Measurements from ENCODE around the gene PSMB3. TPM values are rescaled to one million over a fixed set of nuclear protein-coding genes. Genes with fewer than 3 reads are reported as not detected.
A peak's percentile ranks its signal among the peaks of the same experiment; 100 is the strongest.

Gene PSMB3
- total and polyA plus RNA-seq, 2 donors (not counting 1 experiment from before 2014, with no cell fraction given): 210 to 299 TPM

DNA sequence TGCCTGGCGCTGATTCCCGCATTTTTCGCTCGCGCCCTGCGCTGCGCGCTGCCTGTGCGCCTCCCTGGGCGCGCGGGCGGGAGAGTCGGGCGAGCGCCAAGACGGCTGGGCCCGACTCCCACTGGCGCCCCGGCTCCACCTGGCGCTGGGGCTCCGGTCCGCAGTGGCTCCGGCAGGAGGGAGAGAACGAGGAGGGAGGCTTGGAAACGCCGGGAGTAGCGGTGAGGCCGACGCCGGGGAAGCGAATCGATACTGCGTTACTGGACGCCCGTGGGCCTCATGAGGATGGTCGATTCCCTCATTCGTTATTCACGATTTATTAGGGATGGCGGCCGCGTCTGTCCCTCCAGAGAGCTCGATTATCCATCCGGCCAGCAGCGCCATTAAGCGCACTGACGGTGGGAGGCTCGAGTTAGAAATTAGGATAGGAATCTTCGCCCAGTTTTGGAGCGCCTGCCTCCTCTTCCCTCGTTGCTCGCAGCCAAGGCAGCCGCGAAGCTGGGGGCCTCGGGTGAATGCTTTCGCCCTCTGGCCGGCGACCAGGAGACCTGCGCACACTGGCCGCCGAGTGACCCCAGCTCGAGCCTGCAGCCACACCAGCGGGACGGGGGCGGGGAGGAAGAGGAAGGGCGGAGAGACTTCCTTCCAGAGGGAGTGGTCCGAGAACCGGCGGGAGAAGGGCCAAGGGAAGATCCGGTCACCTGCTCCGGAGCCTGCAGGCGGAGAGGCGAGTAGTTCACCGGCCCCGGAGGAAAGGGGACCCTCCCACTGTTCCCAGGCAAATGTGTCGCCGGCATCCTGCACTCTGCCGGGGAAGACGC is 3.1 kb upstream of the PSMB3 start:
- Histone ChIP-seq H4K20me1 (ENCODE audit: control insufficient read depth, extremely low read depth, insufficient read depth, low read length) (no peaks in the 10 kb centered on the region), H3K27me3 (ENCODE audit: control insufficient read depth, insufficient read depth, low read length) (no peaks in the 10 kb centered on the region), H3K9ac (ENCODE audit: insufficient read depth, low read length) (peak overlapping the region; percentile 64), H3K36me3 (ENCODE audit: control insufficient read depth, insufficient read depth, low read length) (peaks cover 2% of the 10 kb centered on the region), H3K9me3 (ENCODE audit: control insufficient read depth, insufficient read depth, low read depth, low read length) (no peaks in the 10 kb centered on the region), H3K79me2 (ENCODE audit: control insufficient read depth, insufficient read depth, low read length) (peaks cover 47% of the 10 kb centered on the region), H3K4me1 (ENCODE audit: control insufficient read depth, extremely low read depth, insufficient read depth, low read length) (peaks cover 9% of the 10 kb centered on the region), H3K27ac (ENCODE audit: insufficient read depth, low read length) (peak overlapping the region; percentile 57), H2AFZ (ENCODE audit: low read length) (peak overlapping the region; percentile 52), H3K4me3 (replicated peaks in 1 of 4; ENCODE audit: control extremely low read depth in 1 of 4, insufficient read depth in 1 of 4, low read depth in 3 of 4, low read length in 4 of 4) (peak overlapping the region; percentile 49 to 81 (median 65)), H3K4me2 (ENCODE audit: extremely low read depth, insufficient read depth, low read length) (peak overlapping the region; percentile 79)
- peak; percentile 67 to 74 for DNase-seq (ENCODE audit: low read depth in 2 of 2)
- TF ChIP-seq, protein P1, sequence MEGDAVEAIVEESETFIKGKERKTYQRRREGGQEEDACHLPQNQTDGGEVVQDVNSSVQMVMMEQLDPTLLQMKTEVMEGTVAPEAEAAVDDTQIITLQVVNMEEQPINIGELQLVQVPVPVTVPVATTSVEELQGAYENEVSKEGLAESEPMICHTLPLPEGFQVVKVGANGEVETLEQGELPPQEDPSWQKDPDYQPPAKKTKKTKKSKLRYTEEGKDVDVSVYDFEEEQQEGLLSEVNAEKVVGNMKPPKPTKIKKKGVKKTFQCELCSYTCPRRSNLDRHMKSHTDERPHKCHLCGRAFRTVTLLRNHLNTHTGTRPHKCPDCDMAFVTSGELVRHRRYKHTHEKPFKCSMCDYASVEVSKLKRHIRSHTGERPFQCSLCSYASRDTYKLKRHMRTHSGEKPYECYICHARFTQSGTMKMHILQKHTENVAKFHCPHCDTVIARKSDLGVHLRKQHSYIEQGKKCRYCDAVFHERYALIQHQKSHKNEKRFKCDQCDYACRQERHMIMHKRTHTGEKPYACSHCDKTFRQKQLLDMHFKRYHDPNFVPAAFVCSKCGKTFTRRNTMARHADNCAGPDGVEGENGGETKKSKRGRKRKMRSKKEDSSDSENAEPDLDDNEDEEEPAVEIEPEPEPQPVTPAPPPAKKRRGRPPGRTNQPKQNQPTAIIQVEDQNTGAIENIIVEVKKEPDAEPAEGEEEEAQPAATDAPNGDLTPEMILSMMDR (conservative IDR thresholded peaks at IDR 0.05 in 1 of 2, IDR thresholded peaks at IDR 0.05 in 1 of 2; ENCODE audit: low read depth in 1 of 2, low read length in 2 of 2): no peak
- TF ChIP-seq EZH2 (IDR thresholded peaks at IDR 0.05; ENCODE audit: low read length, missing control alignments): no peak

DNA sequence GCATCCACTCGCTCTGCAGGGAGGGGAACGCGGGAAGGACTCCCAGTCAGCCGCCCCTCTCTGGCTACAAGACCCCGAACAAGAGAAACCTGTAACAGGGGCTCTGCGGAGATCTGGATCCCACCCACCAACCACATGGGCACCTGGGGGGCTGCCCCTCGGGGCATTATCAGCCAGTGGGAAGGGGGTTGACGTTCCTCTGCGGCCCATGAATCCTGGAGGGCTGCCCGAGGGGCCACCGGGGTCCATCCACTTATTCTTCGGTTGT is 2.6 kb upstream of the PSMB3 start:
- Histone ChIP-seq H3K79me2 (ENCODE audit: control insufficient read depth, insufficient read depth, low read length) (peaks cover 46% of the 10 kb centered on the region), H3K4me1 (ENCODE audit: control insufficient read depth, extremely low read depth, insufficient read depth, low read length) (peaks cover 9% of the 10 kb centered on the region), H3K4me3 (replicated peaks in 1 of 4; ENCODE audit: control extremely low read depth in 1 of 4, insufficient read depth in 1 of 4, low read depth in 3 of 4, low read length in 4 of 4) (peak overlapping the region; percentile 39 to 81 (median 65)), H3K4me2 (ENCODE audit: extremely low read depth, insufficient read depth, low read length) (peak overlapping the region; percentile 79), H3K27me3 (ENCODE audit: control insufficient read depth, insufficient read depth, low read length) (no peaks in the 10 kb centered on the region), H3K36me3 (ENCODE audit: control insufficient read depth, insufficient read depth, low read length) (peaks cover 1% of the 10 kb centered on the region), H3K27ac (ENCODE audit: insufficient read depth, low read length) (no peak overlapping the region), H3K9ac (ENCODE audit: insufficient read depth, low read length) (no peak overlapping the region), H3K9me3 (ENCODE audit: control insufficient read depth, insufficient read depth, low read depth, low read length) (no peaks in the 10 kb centered on the region), H2AFZ (ENCODE audit: low read length) (no peak overlapping the region), H4K20me1 (ENCODE audit: control insufficient read depth, extremely low read depth, insufficient read depth, low read length) (no peaks in the 10 kb centered on the region)
- no peak for TF ChIP-seq EZH2 (IDR thresholded peaks at IDR 0.05; ENCODE audit: low read length, missing control alignments)
- no peak for DNase-seq (ENCODE audit: low read depth in 2 of 2)

DNA sequence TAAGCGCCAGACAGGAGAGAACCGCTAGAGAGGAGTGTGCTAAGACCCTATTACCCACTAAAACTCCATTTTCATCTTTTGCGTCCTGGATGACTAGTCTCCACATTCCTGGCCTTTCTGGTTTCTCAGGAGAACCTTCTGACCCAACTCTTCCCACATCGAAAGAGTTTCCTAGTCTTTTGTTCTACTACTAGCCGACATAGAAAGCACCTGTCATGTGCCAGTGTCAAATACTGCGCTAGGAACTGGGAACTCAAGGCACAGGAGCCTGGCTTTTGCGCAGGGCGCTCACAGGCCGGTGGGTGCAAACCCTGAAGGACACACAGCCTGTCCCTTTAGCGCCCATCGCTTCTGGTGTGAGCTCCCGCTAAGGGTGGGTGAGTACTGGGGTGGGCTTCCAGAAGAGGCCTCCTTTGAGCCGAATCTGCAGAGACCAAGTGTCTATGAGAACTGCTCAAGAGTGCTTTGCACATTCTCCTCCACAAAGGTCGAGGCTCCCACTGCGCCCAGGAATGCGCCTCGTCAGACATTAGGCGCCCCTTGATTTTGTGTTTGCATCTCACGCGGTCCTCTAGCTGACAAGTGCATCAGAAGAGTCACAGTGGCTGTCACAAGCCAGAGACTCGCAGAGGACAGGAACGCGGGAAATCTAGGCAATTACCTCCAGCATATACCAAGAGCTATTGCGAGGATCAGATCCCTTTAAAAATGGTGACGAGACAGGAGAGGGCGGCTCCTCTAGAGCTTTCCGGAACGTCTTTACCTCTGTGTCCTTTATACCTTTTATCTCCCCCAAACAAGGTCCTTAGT is 2.0 kb upstream of the PSMB3 start:
- Histone ChIP-seq H3K9ac (ENCODE audit: insufficient read depth, low read length) (no peak overlapping the region), H4K20me1 (ENCODE audit: control insufficient read depth, extremely low read depth, insufficient read depth, low read length) (no peaks in the 10 kb centered on the region), H3K27me3 (ENCODE audit: control insufficient read depth, insufficient read depth, low read length) (no peaks in the 10 kb centered on the region), H2AFZ (ENCODE audit: low read length) (no peak overlapping the region), H3K4me1 (ENCODE audit: control insufficient read depth, extremely low read depth, insufficient read depth, low read length) (peaks cover 9% of the 10 kb centered on the region), H3K9me3 (ENCODE audit: control insufficient read depth, insufficient read depth, low read depth, low read length) (no peaks in the 10 kb centered on the region), H3K27ac (ENCODE audit: insufficient read depth, low read length) (no peak overlapping the region), H3K4me3 (replicated peaks in 1 of 4; ENCODE audit: control extremely low read depth in 1 of 4, insufficient read depth in 1 of 4, low read depth in 3 of 4, low read length in 4 of 4) (peak overlapping the region in 3 of 4 experiments; percentile 59 to 81 (median 71)), H3K36me3 (ENCODE audit: control insufficient read depth, insufficient read depth, low read length) (peaks cover 1% of the 10 kb centered on the region), H3K4me2 (ENCODE audit: extremely low read depth, insufficient read depth, low read length) (peak overlapping the region; percentile 79), H3K79me2 (ENCODE audit: control insufficient read depth, insufficient read depth, low read length) (peaks cover 45% of the 10 kb centered on the region)
- DNase-seq (ENCODE audit: low read depth in 2 of 2): no peak
- TF ChIP-seq, protein P1 (conservative IDR thresholded peaks at IDR 0.05 in 1 of 2, IDR thresholded peaks at IDR 0.05 in 1 of 2; ENCODE audit: low read depth in 1 of 2, low read length in 2 of 2): no peak
- TF ChIP-seq EZH2 (IDR thresholded peaks at IDR 0.05; ENCODE audit: low read length, missing control alignments): no peak

All from fibroblast of lung (primary cell).